WTC11 (cell line): ENCODE results near the gene CLDN2. TPM values are rescaled to one million over a fixed set of nuclear protein-coding genes. Genes with fewer than 3 reads are reported as not detected.
A peak's percentile ranks its signal among the peaks of the same experiment; 100 is the strongest.

Experiments used
- ATAC-seq: fragments of 200-7000 bp; cut with Tn5 transposase; 2 replicates; pipeline ENCODE4 v1.10.0; 2021; ENCODE audit warnings: mild to moderate bottlenecking, moderate library complexity
- CTCF ChIA-PET: fragments of 300-600 bp; sonication (Branson Sonifier 250); formaldehyde crosslinking; loops from one replicate; lab custom pipeline; 2021; ENCODE audit warnings: antibody characterized with exemption; lab: Charles Lee
- POLR2A ChIA-PET: fragments of 350-600 bp; sonication (Branson Sonifier 250); formaldehyde crosslinking; loops from one replicate; lab custom pipeline; 2021; ENCODE audit warnings: antibody characterized with exemption; lab: Charles Lee
- DNase-seq: peaks from one replicate; pipeline ENCODE4 v3.0.0; 2021; ENCODE audit warnings: low spot score
- H3K27ac Mint-ChIP-seq: 2 replicates; pipeline ENCODE4 v1.8.0; 2021; ENCODE audit warnings: mixed read lengths
- H3K27me3 Mint-ChIP-seq: 2 replicates; pipeline ENCODE4 v1.8.0; 2021; ENCODE audit warnings: low read depth, mild to moderate bottlenecking, moderate library complexity, mixed read lengths
- H3K36me3 Mint-ChIP-seq: 2 replicates; pipeline ENCODE4 v1.8.0; 2021; ENCODE audit warnings: mixed read lengths
- H3K4me1 Mint-ChIP-seq: 2 replicates; pipeline ENCODE4 v1.8.0; 2022; ENCODE audit warnings: mixed read lengths
- H3K4me3 Mint-ChIP-seq: 2 replicates; pipeline ENCODE4 v1.8.0; 2021; ENCODE audit warnings: mild to moderate bottlenecking, moderate library complexity, mixed read lengths
- H3K9me3 Mint-ChIP-seq: 2 replicates; pipeline ENCODE4 v1.8.0; 2021; ENCODE audit warnings: mixed read lengths
- AR ChIP-seq: fragments of 250-450 bp; sonication (Bioruptor Pico); IDR thresholded peaks from 2 replicates; pipeline ENCODE4 v1.9.0; 2021; ENCODE audit warnings: mild to moderate bottlenecking
- E2F1 ChIP-seq: sonication (generic); formaldehyde crosslinking; IDR thresholded peaks from 2 replicates; pipeline ENCODE4 v1.8.0; 2022; ENCODE audit warnings: mild to moderate bottlenecking, missing genetic modification reagents
- ERG ChIP-seq: fragments of 250-450 bp; sonication (Bioruptor Pico); IDR thresholded peaks from 2 replicates; pipeline ENCODE4 v1.8.0; 2021; ENCODE audit warnings: mild to moderate bottlenecking
- FOXP1 ChIP-seq: sonication (generic); formaldehyde crosslinking; IDR thresholded peaks from 2 replicates; pipeline ENCODE4 v1.8.0; 2022; ENCODE audit warnings: missing genetic modification reagents, mild to moderate bottlenecking, moderate library complexity, borderline replicate concordance
- GRHL2 ChIP-seq: fragments of 250-450 bp; sonication (Bioruptor Pico); IDR thresholded peaks from 2 replicates; pipeline ENCODE4 v1.8.0; 2022; ENCODE audit warnings: mild to moderate bottlenecking, moderate library complexity; ENCODE audit not compliant: insufficient replicate concordance, severe bottlenecking
- HMGXB4 ChIP-seq: sonication (generic); formaldehyde crosslinking; IDR thresholded peaks from 2 replicates; pipeline ENCODE4 v1.8.1; 2023; ENCODE audit warnings: mild to moderate bottlenecking, moderate library complexity, missing genetic modification reagents
- JAZF1 ChIP-seq: fragments of 250-450 bp; sonication (Bioruptor Pico); IDR thresholded peaks from 2 replicates; pipeline ENCODE4 v1.9.0; 2021; ENCODE audit warnings: moderate library complexity, mild to moderate bottlenecking, inconsistent platforms
- JUN ChIP-seq: sonication (generic); formaldehyde crosslinking; IDR thresholded peaks from 2 replicates; pipeline ENCODE4 v1.8.0; 2023; ENCODE audit warnings: mild to moderate bottlenecking, missing genetic modification reagents
- KAT7 ChIP-seq: sonication (generic); formaldehyde crosslinking; IDR thresholded peaks from 2 replicates; pipeline ENCODE4 v1.8.1; 2023; ENCODE audit warnings: missing genetic modification reagents, mild to moderate bottlenecking, borderline replicate concordance
- NFE2L1 ChIP-seq: sonication (generic); formaldehyde crosslinking; IDR thresholded peaks from 2 replicates; pipeline ENCODE4 v1.8.1; 2023; ENCODE audit warnings: missing genetic modification reagents
- NR1H2 ChIP-seq: sonication (generic); formaldehyde crosslinking; IDR thresholded peaks from 2 replicates; pipeline ENCODE4 v1.9.0; 2021; ENCODE audit warnings: mild to moderate bottlenecking, moderate library complexity, missing genetic modification reagents
- NR2C2 ChIP-seq: sonication (generic); formaldehyde crosslinking; IDR thresholded peaks from 2 replicates; pipeline ENCODE4 v1.8.0; 2022; ENCODE audit warnings: mild to moderate bottlenecking, missing genetic modification reagents
- RORB ChIP-seq: fragments of 250-450 bp; sonication (Bioruptor Pico); IDR thresholded peaks from 2 replicates; pipeline ENCODE4 v1.9.0; 2021; ENCODE audit warnings: mild to moderate bottlenecking
- STAT6 ChIP-seq: sonication (generic); formaldehyde crosslinking; conservative IDR thresholded peaks from 2 replicates; pipeline ENCODE4 v1.8.1; 2023; ENCODE audit warnings: mild to moderate bottlenecking, low read depth, missing genetic modification reagents, moderate library complexity
- TEAD4 ChIP-seq: sonication (generic); formaldehyde crosslinking; IDR thresholded peaks from 2 replicates; pipeline ENCODE4 v1.8.0; 2022; ENCODE audit warnings: mild to moderate bottlenecking, missing genetic modification reagents
- ZNF121 ChIP-seq: sonication (generic); formaldehyde crosslinking; IDR thresholded peaks from 2 replicates; pipeline ENCODE4 v1.8.0; 2023; ENCODE audit warnings: missing genetic modification reagents
- ZNF263 ChIP-seq: sonication (generic); formaldehyde crosslinking; IDR thresholded peaks from 2 replicates; pipeline ENCODE4 v1.8.1; 2022; ENCODE audit warnings: low read depth, mild to moderate bottlenecking, moderate library complexity, missing genetic modification reagents
- ZNF317 ChIP-seq: sonication (generic); formaldehyde crosslinking; IDR thresholded peaks from 2 replicates; pipeline ENCODE4 v1.8.1; 2023; ENCODE audit warnings: low read depth, mild to moderate bottlenecking, moderate library complexity, missing genetic modification reagents, borderline replicate concordance
- ZNF423 ChIP-seq: fragments of 250-450 bp; sonication (Bioruptor Pico); IDR thresholded peaks from 2 replicates; pipeline ENCODE4 v2.1.2; 2022; ENCODE audit warnings: mild to moderate bottlenecking, moderate library complexity
- total RNA-seq: library from RNA; stranded (reverse); gene quantifications from 3 replicates; pipeline ENCODE4 v1.2.3, GENCODE V29; 2021

The CLDN2 gene
- total RNA-seq, 1 experiment from 2014 or later = 0.11 TPM

GRCh38 chrX:106897259-106897658 lies 22.9 kb upstream of the CLDN2 start:
- ChIA-PET CTCF (interaction anchor here (0.5 to 1.6 kb wide), 3 partner anchors 23 to 126 kb away, joined by 3 to 12 read pairs (median 3); no protein-coding TSS in a partner anchor), POLR2A (no interaction called here)
- DNase-seq = no peak
- ATAC-seq = no peak
- Mint-ChIP-seq H3K36me3 (no peaks in the 10 kb centered on the region), H3K9me3 (no peaks in the 10 kb centered on the region), H3K4me1 (peaks cover 10% of the 10 kb centered on the region), H3K27ac (no peak overlapping the region), H3K27me3 (no peaks in the 10 kb centered on the region), H3K4me3 (no peak overlapping the region)
- no peak for TF ChIP-seq NFE2L1 (CRISPR knock-in tag)
- no peak for TF ChIP-seq JUN (CRISPR knock-in tag)
- TF ChIP-seq KAT7 (CRISPR knock-in tag) = no peak
- no peak for TF ChIP-seq E2F1
- TF ChIP-seq ZNF121 (CRISPR knock-in tag) = no peak

GRCh38 chrX:106898462-106898861 lies 21.7 kb upstream of the CLDN2 start:
- Mint-ChIP-seq H3K27me3 (no peaks in the 10 kb centered on the region), H3K27ac (no peak overlapping the region), H3K36me3 (no peaks in the 10 kb centered on the region), H3K9me3 (no peaks in the 10 kb centered on the region), H3K4me3 (no peak overlapping the region), H3K4me1 (peaks cover 10% of the 10 kb centered on the region)
- no peak for TF ChIP-seq ZNF317 (CRISPR knock-in tag)
- no peak for TF ChIP-seq NR1H2 (CRISPR knock-in tag)
- no peak for TF ChIP-seq ZNF263
- no peak for TF ChIP-seq ZNF423 (CRISPR knock-in tag)
- TF ChIP-seq AR (CRISPR knock-in tag) = no peak
- TF ChIP-seq GRHL2 (CRISPR knock-in tag) = no peak
- TF ChIP-seq JAZF1 = no peak
- no peak for TF ChIP-seq RORB (CRISPR knock-in tag)
- TF ChIP-seq ERG (CRISPR knock-in tag) = no peak
- TF ChIP-seq NR2C2 (CRISPR knock-in tag) = no peak
- no peak for TF ChIP-seq STAT6
- no peak for TF ChIP-seq FOXP1 (CRISPR knock-in tag)
- TF ChIP-seq HMGXB4 (CRISPR knock-in tag) = no peak
- no peak for TF ChIP-seq TEAD4 (CRISPR knock-in tag)
- ATAC-seq (peak; percentile 69), DNase-seq (no peak)
- CTCF ChIA-PET = interaction anchor here (0.6 to 1.4 kb wide), 7 partner anchors 11 to 552 kb away, joined by 3 to 28 read pairs (median 3); no protein-coding TSS in a partner anchor
- POLR2A ChIA-PET = no interaction called here
